Liver (tissue), 9 donors: ENCODE measurements around the gene MBOAT1. TPM values are rescaled to one million over a fixed set of nuclear protein-coding genes. Genes with fewer than 3 reads are reported as not detected.

Experiments
- DNase-seq: peaks from one replicate; pipeline ENCODE4 v3.0.0-alpha.2; 2017; ENCODE audit warnings: low spot score
- H3K27ac ChIP-seq, 2 donors: one replicate each; pipeline ENCODE4 v1.7.0; 2013; ENCODE audit warnings: inconsistent platforms in 2 of 2, low read length in 2 of 2, control low read depth in 1 of 2, low read depth in 1 of 2, mild to moderate bottlenecking in 1 of 2
- H3K27me3 ChIP-seq, 4 donors: one replicate each; pipeline versions ENCODE4 v1.6.1 to v1.7.0; 2013; ENCODE audit warnings: low read length in 3 of 4, inconsistent platforms in 1 of 4, mild to moderate bottlenecking in 1 of 4, moderate library complexity in 1 of 4; ENCODE audit not compliant: control insufficient read depth in 4 of 4, insufficient read depth in 4 of 4
- H3K36me3 ChIP-seq, 4 donors: one replicate each; pipeline versions ENCODE4 v1.6.1 to v1.7.0; 2013; ENCODE audit warnings: low read length in 3 of 4, mild to moderate bottlenecking in 3 of 4, low read depth in 1 of 4, moderate library complexity in 1 of 4; ENCODE audit not compliant: control insufficient read depth in 4 of 4, insufficient read depth in 3 of 4
- H3K4me1 ChIP-seq, 4 donors: one replicate each; pipeline versions ENCODE4 v1.6.1 to v1.7.0; 2013; ENCODE audit warnings: low read length in 3 of 4, mild to moderate bottlenecking in 3 of 4, moderate library complexity in 1 of 4; ENCODE audit not compliant: control insufficient read depth in 4 of 4, insufficient read depth in 4 of 4
- H3K4me3 ChIP-seq, 3 donors: one replicate each; pipeline versions ENCODE4 v1.6.1 to v1.7.0; 2013; ENCODE audit warnings: low read length in 3 of 3, control low read depth in 1 of 3, low read depth in 1 of 3, mild to moderate bottlenecking in 1 of 3
- H3K9ac ChIP-seq, 2 donors: one replicate each; pipeline ENCODE4 v1.7.0; 2013; ENCODE audit warnings: low read length in 2 of 2, mild to moderate bottlenecking in 2 of 2, moderate library complexity in 2 of 2, control low read depth in 1 of 2, low read depth in 1 of 2
- H3K9me3 ChIP-seq, 4 donors: one replicate each; pipeline versions ENCODE4 v1.6.1 to v1.7.0; 2013; ENCODE audit warnings: low read length in 3 of 4; ENCODE audit not compliant: control insufficient read depth in 4 of 4
- ATF3 ChIP-seq: IDR thresholded peaks from 2 replicates; pipeline ENCODE4 v1.6.1; 2016; ENCODE audit warnings: antibody characterized with exemption
- EGR1 ChIP-seq, 2 donors: IDR thresholded peaks; 2 replicates each; pipeline ENCODE4 v1.6.1; 2016 to 2018; ENCODE audit warnings: antibody characterized with exemption in 2 of 2, low read depth in 2 of 2
- FOXA1 ChIP-seq: IDR thresholded peaks from 2 replicates; pipeline ENCODE4 v1.6.1; 2016; ENCODE audit warnings: antibody characterized with exemption
- FOXA2 ChIP-seq: IDR thresholded peaks from 2 replicates; pipeline ENCODE4 v1.6.1; 2016; ENCODE audit warnings: antibody characterized with exemption
- GABPA ChIP-seq, 2 donors: IDR thresholded peaks in 1 of 2; conservative IDR thresholded peaks in 1 of 2; 2 replicates each; pipeline ENCODE4 v1.6.1; 2016; ENCODE audit warnings: antibody characterized with exemption in 2 of 2, mild to moderate bottlenecking in 1 of 2, moderate library complexity in 1 of 2
- HNF4A ChIP-seq, 2 donors: conservative IDR thresholded peaks; 2 replicates each; pipeline ENCODE4 v1.6.1; 2016; ENCODE audit warnings: antibody characterized with exemption in 2 of 2, mild to moderate bottlenecking in 2 of 2
- HNF4G ChIP-seq: IDR thresholded peaks from 2 replicates; pipeline ENCODE4 v1.6.1; 2016; ENCODE audit warnings: antibody characterized with exemption
- JUND ChIP-seq, 2 donors: IDR thresholded peaks; 2 replicates each; pipeline ENCODE4 v1.6.1; 2016; ENCODE audit warnings: antibody characterized with exemption in 2 of 2
- MAX ChIP-seq: IDR thresholded peaks from 2 replicates; pipeline ENCODE4 v1.6.1; 2016; ENCODE audit warnings: antibody characterized with exemption
- NR2F2 ChIP-seq: IDR thresholded peaks from 2 replicates; pipeline ENCODE4 v1.6.1; 2016; ENCODE audit warnings: antibody characterized with exemption
- RAD21 ChIP-seq, 2 donors: IDR thresholded peaks; 2 replicates each; pipeline ENCODE4 v1.6.1; 2016; ENCODE audit warnings: antibody characterized with exemption in 2 of 2, mild to moderate bottlenecking in 2 of 2
- REST ChIP-seq: IDR thresholded peaks from 2 replicates; pipeline ENCODE4 v1.6.1; 2016; ENCODE audit warnings: antibody characterized with exemption, mild to moderate bottlenecking
- RXRA ChIP-seq, 2 donors: IDR thresholded peaks; 2 replicates each; pipeline ENCODE4 v1.6.1; 2017 to 2018; ENCODE audit warnings: antibody characterized with exemption in 2 of 2, mild to moderate bottlenecking in 1 of 2
- SP1 ChIP-seq: IDR thresholded peaks from 2 replicates; pipeline ENCODE4 v1.6.1; 2018; ENCODE audit warnings: antibody characterized with exemption, mild to moderate bottlenecking
- TAF1 ChIP-seq: conservative IDR thresholded peaks from 2 replicates; pipeline ENCODE4 v1.6.1; 2016; ENCODE audit warnings: antibody characterized with exemption, mild to moderate bottlenecking
- YY1 ChIP-seq: IDR thresholded peaks from 2 replicates; pipeline ENCODE4 v1.6.1; 2016; ENCODE audit warnings: antibody characterized with exemption, mild to moderate bottlenecking
- WGBS: extraction: QIAGEN DNeasy Blood & Tissue Kit; methylation state at CpG from one replicate; pipeline ENCODE4 v1.1.7; 2013; 5-methylcytosine and 5-hydroxymethylcytosine counted together
- polyA plus RNA-seq, 2 donors: library from polyadenylated mRNA; stranded (reverse) in 1 of 2; unstranded in 1 of 2; fragments of 200-250 nt in 1 of 2; fragments of >200 nt in 1 of 2; fragmentation: Nextera tagmentation in 1 of 2; extraction: Ambion mirVana in 1 of 2; gene quantifications; one replicate each; pipeline versions ENCODE4 v1.2.1 to v1.2.3, GENCODE V29; 2013 to 2015
- total RNA-seq, 2 donors: library from RNA; depleted of rRNA; stranded (reverse); fragments of >200 nt; gene quantifications; one replicate each; pipeline ENCODE4 v1.2.3, GENCODE V29; 2014
- TF ChIP-seq, protein P1 (sequence below): IDR thresholded peaks from 2 replicates; pipeline ENCODE4 v1.6.1; 2016; ENCODE audit warnings: antibody characterized with exemption
- TF ChIP-seq, protein P2 (sequence below): fragments of 150-350 bp; IDR thresholded peaks from 2 replicates; pipeline ENCODE4 v1.5.1; 2017; ENCODE audit warnings: improper control_type of control experiment, low read depth, low read length; ENCODE audit not compliant: missing input control
- donor health status: healthy.
- donor health status: healthy.
- donor health status: healthy.
- donor health status: healthy.
- donor health status: healthy.

The MBOAT1 gene
- total and polyA plus RNA-seq, 4 donors, result 1.2 to 9.3 (median 3.3) TPM

DNA sequence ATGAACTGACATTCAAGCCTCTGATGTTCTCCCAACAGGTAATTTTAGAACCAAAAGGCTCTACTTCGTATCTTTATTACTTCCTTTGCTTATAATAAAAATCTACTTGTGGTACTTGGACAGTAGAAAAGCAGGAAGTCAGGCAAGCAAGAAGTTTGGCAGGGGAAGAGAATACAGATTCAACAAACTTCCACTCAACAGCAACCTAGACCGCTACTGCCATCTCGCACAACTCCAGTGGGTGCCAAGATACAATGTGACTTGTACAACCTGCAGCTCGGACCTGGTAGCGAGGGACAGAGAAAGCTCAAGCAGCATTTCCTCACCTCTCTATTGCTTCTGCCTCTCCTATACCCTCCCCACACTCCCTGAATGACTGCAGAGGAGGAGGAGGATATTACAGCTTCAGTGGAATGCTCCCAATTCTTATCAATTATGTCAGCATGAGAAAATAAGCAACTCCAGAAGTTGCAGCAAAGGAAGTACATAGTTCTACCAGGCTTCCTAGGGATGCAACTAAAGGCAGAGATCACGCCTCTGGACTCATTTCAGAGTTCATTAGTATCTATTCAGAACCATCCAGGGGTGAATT, 76.5 kb downstream of the MBOAT1 start:
- Histone ChIP-seq H3K9ac (no peak overlapping the region), H3K36me3 (peaks cover 0 to 6% (median 1%) of the 10 kb centered on the region in 4 donors), H3K4me3 (no peak overlapping the region), H3K9me3 (no peaks in the 10 kb centered on the region), H3K27ac (no peak overlapping the region), H3K4me1 (peaks cover 0 to 3% (median 0%) of the 10 kb centered on the region in 4 donors), H3K27me3 (no peaks in the 10 kb centered on the region)
- no peak for TF ChIP-seq GABPA (IDR thresholded peaks at IDR 0.05 in 1 of 2, conservative IDR thresholded peaks at IDR 0.05 in 1 of 2)
- no peak for TF ChIP-seq FOXA1
- no peak for TF ChIP-seq MAX
- TF ChIP-seq EGR1 (IDR thresholded peaks at IDR 0.05; ENCODE audit: low read depth in 2 of 2), result no peak
- TF ChIP-seq FOXA2, result no peak
- TF ChIP-seq, protein P1, sequence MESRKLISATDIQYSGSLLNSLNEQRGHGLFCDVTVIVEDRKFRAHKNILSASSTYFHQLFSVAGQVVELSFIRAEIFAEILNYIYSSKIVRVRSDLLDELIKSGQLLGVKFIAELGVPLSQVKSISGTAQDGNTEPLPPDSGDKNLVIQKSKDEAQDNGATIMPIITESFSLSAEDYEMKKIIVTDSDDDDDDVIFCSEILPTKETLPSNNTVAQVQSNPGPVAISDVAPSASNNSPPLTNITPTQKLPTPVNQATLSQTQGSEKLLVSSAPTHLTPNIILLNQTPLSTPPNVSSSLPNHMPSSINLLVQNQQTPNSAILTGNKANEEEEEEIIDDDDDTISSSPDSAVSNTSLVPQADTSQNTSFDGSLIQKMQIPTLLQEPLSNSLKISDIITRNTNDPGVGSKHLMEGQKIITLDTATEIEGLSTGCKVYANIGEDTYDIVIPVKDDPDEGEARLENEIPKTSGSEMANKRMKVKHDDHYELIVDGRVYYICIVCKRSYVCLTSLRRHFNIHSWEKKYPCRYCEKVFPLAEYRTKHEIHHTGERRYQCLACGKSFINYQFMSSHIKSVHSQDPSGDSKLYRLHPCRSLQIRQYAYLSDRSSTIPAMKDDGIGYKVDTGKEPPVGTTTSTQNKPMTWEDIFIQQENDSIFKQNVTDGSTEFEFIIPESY, result no peak
- no peak for TF ChIP-seq TAF1
- TF ChIP-seq, protein P2, sequence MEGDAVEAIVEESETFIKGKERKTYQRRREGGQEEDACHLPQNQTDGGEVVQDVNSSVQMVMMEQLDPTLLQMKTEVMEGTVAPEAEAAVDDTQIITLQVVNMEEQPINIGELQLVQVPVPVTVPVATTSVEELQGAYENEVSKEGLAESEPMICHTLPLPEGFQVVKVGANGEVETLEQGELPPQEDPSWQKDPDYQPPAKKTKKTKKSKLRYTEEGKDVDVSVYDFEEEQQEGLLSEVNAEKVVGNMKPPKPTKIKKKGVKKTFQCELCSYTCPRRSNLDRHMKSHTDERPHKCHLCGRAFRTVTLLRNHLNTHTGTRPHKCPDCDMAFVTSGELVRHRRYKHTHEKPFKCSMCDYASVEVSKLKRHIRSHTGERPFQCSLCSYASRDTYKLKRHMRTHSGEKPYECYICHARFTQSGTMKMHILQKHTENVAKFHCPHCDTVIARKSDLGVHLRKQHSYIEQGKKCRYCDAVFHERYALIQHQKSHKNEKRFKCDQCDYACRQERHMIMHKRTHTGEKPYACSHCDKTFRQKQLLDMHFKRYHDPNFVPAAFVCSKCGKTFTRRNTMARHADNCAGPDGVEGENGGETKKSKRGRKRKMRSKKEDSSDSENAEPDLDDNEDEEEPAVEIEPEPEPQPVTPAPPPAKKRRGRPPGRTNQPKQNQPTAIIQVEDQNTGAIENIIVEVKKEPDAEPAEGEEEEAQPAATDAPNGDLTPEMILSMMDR, result no peak
- DNase-seq, result no peak
- WGBS, result 77% methylated on average over 6 of the region's 6 CpGs

DNA sequence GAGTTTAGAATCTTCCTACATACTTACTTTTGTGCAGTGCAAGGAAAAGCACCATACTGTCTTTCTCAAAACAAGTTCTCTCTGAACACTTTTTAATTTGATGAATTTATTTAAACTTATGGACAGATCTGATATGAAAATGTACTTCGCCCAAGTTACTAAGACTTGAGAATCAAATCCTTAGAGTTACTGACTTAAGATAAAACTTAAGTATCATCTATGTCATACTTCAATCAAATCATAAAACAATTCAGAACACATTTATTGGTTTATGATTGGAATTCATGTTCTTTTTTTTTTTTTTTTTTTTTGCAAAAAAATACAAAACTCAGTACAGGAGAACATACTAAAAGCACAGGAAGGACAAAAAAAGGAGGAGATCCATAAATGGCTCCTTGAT, 77.7 kb downstream of the MBOAT1 start:
- Histone ChIP-seq H3K4me3 (no peak overlapping the region), H3K9me3 (no peaks in the 10 kb centered on the region), H3K27ac (no peak overlapping the region), H3K27me3 (no peaks in the 10 kb centered on the region), H3K9ac (no peak overlapping the region), H3K4me1 (peaks cover 0 to 8% (median 0%) of the 10 kb centered on the region in 4 donors), H3K36me3 (peaks cover 0 to 6% (median 1%) of the 10 kb centered on the region in 4 donors)
- DNase-seq, result no peak
- WGBS, result 91% methylated on average over 1 of the region's 1 CpG
- TF ChIP-seq HNF4A (conservative IDR thresholded peaks at IDR 0.05) (no peak), RXRA (IDR thresholded peaks at IDR 0.05) (no peak), TAF1 (no peak), RAD21 (IDR thresholded peaks at IDR 0.05) (no peak), YY1 (no peak), HNF4G (no peak), ATF3 (no peak), FOXA1 (no peak), EGR1 (IDR thresholded peaks at IDR 0.05; ENCODE audit: low read depth in 2 of 2) (no peak), GABPA (IDR thresholded peaks at IDR 0.05 in 1 of 2, conservative IDR thresholded peaks at IDR 0.05 in 1 of 2) (no peak), SP1 (no peak), FOXA2 (no peak), JUND (IDR thresholded peaks at IDR 0.05) (no peak), REST (no peak), NR2F2 (no peak), MAX (no peak)
- TF ChIP-seq, protein P2, result no peak
- TF ChIP-seq, protein P1, result no peak
